Measurements from ENCODE around the gene TASL.
"Not testable (repeated sequence)": the region's sequence is repeated elsewhere in the genome, so short reads cannot be mapped to it uniquely, and the experiment has no call there.

TASL gene

GRCh38 chrX:30577362-30577991 is at the start of gene TASL:
TASL (minus strand) TSS chrX:30577766; CDS start chrX:30560355, 17,411 bp downstream.
- DNase-seq, result no peak

DNA sequence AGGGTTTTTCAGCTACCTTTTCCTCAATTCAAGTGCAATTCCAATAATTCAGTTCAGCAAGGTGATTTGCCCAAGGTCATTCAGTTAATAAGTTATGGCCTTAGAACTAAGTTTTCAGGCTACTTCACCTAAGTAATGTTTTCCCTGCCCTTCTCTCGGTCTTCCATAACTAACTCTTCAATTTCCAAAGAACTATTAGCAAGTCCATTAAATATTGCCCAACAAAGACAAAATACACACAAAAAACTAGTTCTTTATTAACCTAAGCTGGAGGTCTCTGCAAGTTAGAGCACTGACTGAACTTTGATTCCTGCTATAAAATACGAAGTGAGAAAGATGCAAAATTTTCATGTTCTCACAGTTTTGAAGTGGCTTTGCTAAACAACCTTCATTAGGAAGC is 48.8 kb upstream of the TASL start:
- no peak for DNase-seq

- no peak for DNase-seq
Measured at GRCh38 chrX:30622361-30622760, 44.8 kb upstream of the TASL start.

DNA sequence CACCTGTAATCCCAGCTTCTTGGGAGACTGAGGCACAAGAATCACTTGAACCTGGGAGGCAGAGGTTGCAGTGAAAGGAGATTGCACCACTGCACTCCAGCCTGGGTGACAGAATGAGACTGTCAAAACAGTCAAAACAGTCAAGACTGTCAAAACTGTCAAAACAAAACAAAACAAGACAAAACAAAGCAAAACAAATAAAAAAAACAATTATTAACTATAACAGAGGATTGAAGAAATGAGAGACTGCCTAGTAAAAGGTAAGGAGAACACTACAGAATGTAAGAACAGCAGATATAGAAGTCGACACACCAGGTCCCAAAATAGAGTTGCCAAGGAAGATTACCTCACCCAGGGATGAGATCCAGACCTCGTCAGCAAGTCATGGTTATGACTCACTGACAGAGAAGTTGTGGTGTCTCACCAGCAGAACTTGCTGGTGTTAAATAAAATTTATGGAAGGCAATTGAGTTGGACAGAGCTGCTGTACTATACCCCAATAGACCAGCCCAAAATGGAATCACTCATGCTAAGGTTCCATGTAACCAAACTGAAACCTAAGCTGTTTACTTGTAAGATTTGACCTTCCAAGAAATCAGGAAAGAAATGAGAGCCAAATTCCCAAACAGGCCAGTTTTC is 43.5 kb upstream of the TASL start:
- DNase-seq, result no peak

DNA sequence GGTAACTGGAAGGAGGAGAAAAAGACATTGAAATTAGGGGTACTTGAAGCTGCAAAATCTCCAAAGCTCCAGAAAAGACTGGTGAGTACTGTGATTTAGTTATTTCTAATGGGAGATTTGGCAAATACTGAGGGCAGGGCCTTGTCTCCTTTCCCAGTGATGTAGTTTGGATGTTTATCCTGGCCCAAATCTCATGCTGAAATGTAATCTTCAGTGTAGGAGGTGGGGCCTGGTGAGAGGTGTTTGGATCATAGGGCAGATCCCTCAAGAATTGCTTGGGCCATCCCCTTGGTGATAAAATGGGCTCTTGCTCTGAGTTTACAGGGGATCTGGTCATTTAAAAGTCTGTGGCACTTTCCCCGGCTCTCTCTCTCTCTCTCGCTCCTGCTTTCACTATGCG is 42.6 kb upstream of the TASL start:
- no peak for DNase-seq

- no peak for DNase-seq
Measured at GRCh38 chrX:30618160-30618765, 40.7 kb upstream of the TASL start.

- DNase-seq, result no peak
Measured at GRCh38 chrX:30615229-30615628, 37.7 kb upstream of the TASL start.

DNA sequence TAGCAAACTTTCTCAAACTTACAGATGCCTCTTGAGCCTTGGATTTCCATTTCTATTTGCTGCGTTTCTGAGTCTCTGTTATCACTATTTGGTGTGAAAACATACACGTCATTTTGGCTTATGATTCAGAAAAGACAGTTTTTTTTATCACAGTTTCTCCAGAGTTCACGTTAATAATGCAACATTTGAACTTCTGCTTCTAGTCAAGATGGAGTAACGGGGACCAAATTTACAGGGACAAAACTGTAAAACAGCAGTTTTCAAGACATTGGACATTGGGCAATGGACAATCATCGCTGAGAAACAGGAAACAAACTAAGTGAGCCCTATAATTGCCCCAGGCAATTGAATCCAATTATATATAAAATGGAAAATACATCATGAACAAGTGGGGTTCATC is 36.2 kb upstream of the TASL start:
- no peak for DNase-seq

GRCh38 chrX:30612250-30612655 is 34.7 kb upstream of the TASL start:
- DNase-seq, result no peak

DNA sequence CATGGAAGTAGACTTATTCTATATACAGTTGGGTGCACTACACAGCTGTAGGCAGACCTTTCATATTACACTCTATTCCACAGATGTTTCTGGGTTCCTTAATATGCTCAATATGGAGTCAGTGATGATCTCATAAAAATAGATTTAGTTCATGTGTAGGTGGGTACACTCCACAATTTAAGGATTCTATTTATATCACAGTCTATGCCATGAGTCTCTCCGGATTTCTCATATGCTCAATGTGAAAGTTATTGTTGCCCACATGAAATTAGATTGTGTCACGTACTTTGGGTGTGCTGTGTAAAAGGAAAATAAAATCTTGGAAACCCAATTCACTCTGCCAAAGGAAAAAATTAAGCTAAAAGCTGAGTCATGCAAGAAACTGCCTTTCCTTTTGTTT is 32.5 kb upstream of the TASL start:
- no peak for DNase-seq

DNA sequence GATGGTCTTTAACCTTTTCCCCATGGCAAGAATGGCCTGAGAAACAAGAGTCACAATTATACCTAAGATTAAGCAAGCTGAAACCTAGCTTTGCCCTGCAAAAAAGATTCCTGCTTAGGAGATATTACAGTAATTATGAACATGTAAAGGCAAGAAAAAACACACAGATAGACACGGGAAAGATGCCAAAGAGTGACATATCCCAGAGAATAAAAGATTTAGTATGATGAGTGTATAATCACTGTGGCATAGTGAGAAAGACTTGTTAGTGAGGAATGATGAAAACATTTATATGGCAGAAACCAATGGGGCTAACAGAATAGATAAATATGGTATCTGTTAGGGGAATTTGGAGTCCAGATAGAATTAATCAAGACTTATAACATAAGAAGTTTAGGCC is 29.6 kb upstream of the TASL start:
- no peak for DNase-seq

GRCh38 chrX:30600269-30601176 is 23.0 kb upstream of the TASL start:
- not testable (repeated sequence) for DNase-seq

GRCh38 chrX:30597216-30598012 is 19.8 kb upstream of the TASL start:
- DNase-seq, result no peak

DNA sequence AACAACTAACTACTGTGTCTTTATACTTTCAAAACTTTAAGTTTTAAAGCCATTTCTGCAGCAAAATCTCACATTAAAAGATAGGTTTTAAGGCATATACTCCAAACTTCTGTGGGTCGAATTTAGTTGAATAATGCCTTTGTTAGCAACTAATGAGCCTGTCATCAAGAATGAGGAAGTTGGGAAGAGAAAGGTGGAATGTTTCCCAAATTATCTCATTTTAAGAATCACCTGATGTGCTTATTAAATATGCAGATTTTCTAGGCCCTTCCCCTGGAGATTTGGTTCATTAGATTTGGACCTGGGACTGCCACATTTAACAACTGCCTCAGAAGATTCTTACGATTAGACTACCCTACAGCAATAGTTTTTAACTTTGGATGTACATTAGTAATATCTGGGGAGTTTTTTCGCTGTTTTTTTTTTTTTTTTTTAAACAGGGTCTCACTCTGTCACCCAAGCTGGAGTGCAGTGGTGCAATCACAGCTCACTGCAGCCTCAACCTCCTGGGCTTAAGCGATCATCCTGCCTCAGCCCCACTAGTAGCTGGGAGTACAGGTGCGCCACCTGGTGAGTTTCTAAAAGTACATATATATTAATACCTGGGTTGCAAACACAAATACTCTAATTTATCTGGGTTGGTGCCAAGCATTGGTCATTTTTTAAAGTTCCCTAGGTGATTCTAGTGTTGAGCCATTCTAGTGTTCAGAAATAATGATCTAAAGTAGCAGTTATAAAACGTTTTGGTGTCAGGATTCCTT is 16.1 kb upstream of the TASL start:
- no peak for DNase-seq

- no peak for DNase-seq
Measured at GRCh38 chrX:30592831-30593230, 15.3 kb upstream of the TASL start.

GRCh38 chrX:30590368-30590767 is 12.8 kb upstream of the TASL start:
- no peak for DNase-seq

GRCh38 chrX:30589146-30589888 is 11.8 kb upstream of the TASL start:
- DNase-seq, result no peak

DNA sequence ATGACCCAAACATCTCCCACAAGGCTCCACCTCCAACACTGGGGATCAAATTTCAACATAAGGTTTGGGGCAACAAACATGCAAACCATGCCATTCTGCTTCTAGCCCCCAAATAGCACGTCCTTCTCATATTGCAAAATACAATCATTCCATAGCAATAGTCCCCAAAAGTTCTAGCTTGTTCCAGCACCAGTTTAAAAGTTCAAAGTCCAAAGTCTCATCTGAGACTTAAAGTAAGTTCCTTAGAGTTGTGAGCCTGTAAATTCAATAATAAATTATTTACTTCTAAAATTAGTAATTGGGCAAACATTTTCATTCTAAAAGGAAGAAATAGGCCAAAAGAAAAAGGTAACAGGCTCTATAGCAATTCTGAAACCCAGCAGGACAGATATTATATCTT is 8.9 kb upstream of the TASL start:
- no peak for DNase-seq

GRCh38 chrX:30582664-30583063 is 5.1 kb upstream of the TASL start:
- DNase-seq, result no peak

DNA sequence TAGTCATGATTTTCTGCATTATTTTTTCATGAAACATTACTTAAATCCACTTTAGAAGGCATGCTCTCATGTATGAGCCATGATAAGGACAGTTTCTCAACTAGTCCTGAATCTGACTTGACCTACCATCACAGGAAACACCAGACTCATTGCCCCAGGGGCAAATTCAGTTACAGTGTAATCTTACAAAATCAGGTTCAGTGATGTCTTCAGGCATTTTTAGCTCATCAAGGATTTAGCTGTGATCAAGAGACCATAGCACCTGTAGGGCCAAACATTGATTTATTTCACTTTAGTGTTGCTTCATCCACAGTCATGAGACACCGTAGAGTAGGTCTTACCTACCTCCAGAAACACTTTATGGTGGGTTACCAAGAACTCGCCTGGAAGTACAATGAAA is 3.1 kb upstream of the TASL start:
- no peak for DNase-seq

DNA sequence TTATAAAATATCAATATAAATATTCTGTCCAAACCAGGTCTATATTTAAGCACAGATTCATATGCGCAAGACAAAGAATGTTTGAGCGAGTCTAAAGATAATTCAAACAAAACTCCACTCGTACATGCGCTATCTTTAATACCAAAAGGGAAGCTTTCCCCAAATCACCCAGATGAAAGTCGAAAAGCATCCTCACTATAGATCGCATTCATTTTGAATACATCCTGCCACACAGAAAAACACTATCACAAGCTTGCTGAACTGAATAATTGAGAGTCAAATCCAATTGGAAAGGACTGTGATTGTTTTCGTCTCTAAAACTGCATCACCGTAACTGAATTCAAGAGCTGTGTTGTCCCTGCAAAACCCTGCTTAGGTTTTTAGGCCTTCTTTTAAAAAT is 685 bp downstream of the TASL start:
- DNase-seq, result no peak
